Cardiac septum (tissue), 1 donor: ENCODE results near the gene SFRP2. TPM values are rescaled to one million over a fixed set of nuclear protein-coding genes. Genes with fewer than 3 reads are reported as not detected.

Source experiments
- DNase-seq: peaks from one replicate; pipeline ENCODE4 v3.0.0-alpha.2; 2020; ENCODE audit warnings: low spot score
- intact Hi-C: fragments of 100-400 bp; cut with DNase I; formaldehyde crosslinking; loops from one replicate; pipeline ENCODE4 v1.14.0; 2022
- total RNA-seq: library from RNA; stranded (reverse); fragmentation: NEBNext Ultra II Directional; extraction: Animal tissue kit (Norgen Biotek cat#: 25700); gene quantifications from one replicate; pipeline ENCODE4 v1.2.1, GENCODE V29; 2021
- donor health status: DM: no; HTN: no; CAD: no.

The SFRP2 gene
- total RNA-seq, 1 donor from 2014 or later = 2.1 TPM

GRCh38 chr4:153781280-153781679 is 7.6 kb downstream of the SFRP2 start:
- no peak for DNase-seq

GRCh38 chr4:153780876-153781275 is 8.0 kb downstream of the SFRP2 start:
- no peak for DNase-seq
- intact Hi-C loops = no loop called here

More at GRCh38 chr4:153781280-153781679, 7.6 kb downstream of the SFRP2 start:
- intact Hi-C loops = no loop called here

GRCh38 chr4:153780221-153780620 is 8.7 kb downstream of the SFRP2 start:
- intact Hi-C loops = no loop called here
- no peak for DNase-seq

GRCh38 chr4:153778383-153778782 is 10.5 kb downstream of the SFRP2 start:
- intact Hi-C loops = no loop called here
- DNase-seq = no peak

- intact Hi-C loops = no loop called here
- no peak for DNase-seq
Observed at GRCh38 chr4:153777421-153777820, 11.5 kb downstream of the SFRP2 start.

- intact Hi-C loops = no loop called here
- DNase-seq = no peak
Observed at GRCh38 chr4:153776601-153777000, 12.3 kb downstream of the SFRP2 start.

- no peak for DNase-seq
- intact Hi-C loops = no loop called here
Observed at GRCh38 chr4:153773236-153773690, 15.6 kb downstream of the SFRP2 start.

- no peak for DNase-seq
- intact Hi-C loops = no loop called here
Observed at GRCh38 chr4:153771046-153771445, 17.8 kb downstream of the SFRP2 start.

GRCh38 chr4:153766758-153767157 is 22.1 kb downstream of the SFRP2 start:
- intact Hi-C loops = no loop called here
- DNase-seq = no peak

GRCh38 chr4:153765894-153766293 is 23.0 kb downstream of the SFRP2 start:
- intact Hi-C loops = no loop called here
- no peak for DNase-seq

- intact Hi-C loops = no loop called here
- DNase-seq = no peak
Observed at GRCh38 chr4:153764601-153765368, 24.1 kb downstream of the SFRP2 start.

GRCh38 chr4:153763404-153763803 is 25.5 kb downstream of the SFRP2 start:
- DNase-seq = no peak
- intact Hi-C loops = no loop called here

GRCh38 chr4:153759407-153760316 is 29.2 kb downstream of the SFRP2 start, which contains the start of gene RNF175:
RNF175 (minus strand) TSS chr4:153760024; CDS start chr4:153759862, 162 bp downstream.
- DNase-seq = no peak
- intact Hi-C loops = loop anchor here (10.0 kb wide), 1 partner anchor 325 kb away; no protein-coding TSS in a partner anchor

GRCh38 chr4:153758688-153759406 is 30.0 kb downstream of the SFRP2 start:
- no peak for DNase-seq
- intact Hi-C loops = loop anchor here (10.0 kb wide), 1 partner anchor 324 kb away; no protein-coding TSS in a partner anchor

GRCh38 chr4:153758136-153758535 is 30.7 kb downstream of the SFRP2 start:
- intact Hi-C loops = loop anchor here (10.0 kb wide), 1 partner anchor 323 kb away; no protein-coding TSS in a partner anchor

GRCh38 chr4:153757407-153757806 is 31.5 kb downstream of the SFRP2 start:
- intact Hi-C loops = loop anchor here (10.0 kb wide), 1 partner anchor 323 kb away; no protein-coding TSS in a partner anchor
- no peak for DNase-seq

More at GRCh38 chr4:153758136-153758535, 30.7 kb downstream of the SFRP2 start:
- DNase-seq = no peak

- no peak for DNase-seq
- intact Hi-C loops = loop anchor here (10.0 kb wide), 1 partner anchor 320 kb away; no protein-coding TSS in a partner anchor
Observed at GRCh38 chr4:153755186-153755585, 33.7 kb downstream of the SFRP2 start.

GRCh38 chr4:153750197-153750817 is 38.6 kb downstream of the SFRP2 start:
- no peak for DNase-seq
- intact Hi-C loops = loop anchor here (10.0 kb wide), 1 partner anchor 316 kb away; no protein-coding TSS in a partner anchor

- no peak for DNase-seq
Observed at GRCh38 chr4:153748378-153748777, 40.5 kb downstream of the SFRP2 start.

More at GRCh38 chr4:153748378-153748777, 40.5 kb downstream of the SFRP2 start:
- intact Hi-C loops = loop anchor here (5.0 to 10.0 kb wide), 2 partner anchors 111 to 404 kb away; partner anchors contain the start of gene MND1
